ENCODE results near the gene KIF21A.

Gene KIF21A

DNA sequence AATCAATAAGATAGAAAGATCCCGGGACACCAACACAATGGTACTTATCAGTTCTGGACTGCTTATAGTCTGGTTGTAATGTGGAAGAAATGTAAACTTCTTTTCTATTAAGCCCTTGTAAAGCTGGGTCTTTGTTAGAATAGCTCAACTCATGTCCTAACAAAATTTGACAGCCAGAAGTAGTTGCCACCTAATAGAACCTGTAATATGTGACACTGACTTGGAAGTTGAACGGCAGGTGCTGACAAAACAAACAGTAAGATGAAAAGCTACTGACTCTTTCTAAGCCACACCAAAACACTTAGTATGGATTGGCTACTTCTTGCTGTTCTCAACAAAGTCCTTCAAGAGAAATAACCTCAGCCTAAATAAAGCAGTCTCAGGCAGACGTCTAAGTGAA is 56.6 kb downstream of the KIF21A start:
- DNase-seq (ENCODE audit: low read depth): no peak

DNA sequence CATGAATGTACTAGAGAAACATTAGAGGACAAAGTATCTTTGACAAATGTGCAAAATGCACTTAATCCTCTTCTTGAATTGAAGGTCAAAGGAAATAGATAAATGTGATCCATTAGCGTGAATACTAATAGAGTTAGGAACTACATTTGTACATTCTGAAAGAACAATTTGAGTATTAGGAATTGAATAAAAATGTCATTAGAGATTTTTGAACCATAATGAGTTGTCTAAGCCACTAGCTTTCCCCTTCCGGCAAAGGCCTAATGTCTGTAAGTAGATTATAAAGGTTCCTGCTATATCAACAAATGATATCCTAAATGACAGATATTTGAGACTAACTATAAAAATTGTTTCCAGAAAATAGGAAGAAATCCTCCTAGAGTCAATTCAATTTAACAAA is 59.8 kb downstream of the KIF21A start:
- DNase-seq (ENCODE audit: low read depth): no peak

DNA sequence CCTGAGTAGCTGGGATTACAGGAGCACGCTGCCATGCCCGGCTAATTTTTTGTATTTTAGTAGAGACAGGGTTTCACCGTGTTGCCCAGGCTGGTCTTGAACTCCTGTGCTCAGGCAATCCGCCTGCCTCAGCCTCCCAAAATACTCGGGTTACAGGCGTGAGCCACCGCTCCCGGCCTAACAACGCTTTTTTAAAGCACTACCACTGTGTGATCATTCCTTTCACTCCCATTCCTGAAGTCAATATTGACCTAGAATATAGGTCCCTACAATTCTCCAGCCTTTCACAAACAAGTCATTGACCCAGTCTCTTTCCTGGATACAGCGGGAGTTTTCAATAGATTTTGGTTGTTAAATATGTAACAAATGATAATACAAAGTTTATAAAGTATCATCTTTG is 62.8 kb downstream of the KIF21A start:
- no peak for DNase-seq (ENCODE audit: low read depth)

DNA sequence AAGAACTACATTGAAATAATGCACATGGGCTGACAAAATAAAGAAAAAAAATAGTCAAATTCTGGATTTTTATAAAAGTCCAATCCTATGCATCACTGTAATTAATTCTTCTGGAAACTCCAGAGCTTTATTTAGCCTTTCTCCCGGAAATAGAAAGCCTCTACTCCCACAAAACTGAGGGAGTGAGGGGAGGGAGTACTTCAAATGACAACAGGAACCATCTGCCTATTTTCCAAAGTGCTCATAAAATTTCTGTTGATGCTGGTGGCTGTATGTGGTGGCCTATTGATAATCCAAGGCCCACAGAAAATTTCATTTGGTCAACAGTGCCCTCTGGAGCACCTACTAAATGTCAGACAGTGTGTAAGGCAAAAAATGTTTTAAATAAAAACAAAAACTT is 64.6 kb downstream of the KIF21A start:
- DNase-seq (ENCODE audit: low read depth): no peak

DNA sequence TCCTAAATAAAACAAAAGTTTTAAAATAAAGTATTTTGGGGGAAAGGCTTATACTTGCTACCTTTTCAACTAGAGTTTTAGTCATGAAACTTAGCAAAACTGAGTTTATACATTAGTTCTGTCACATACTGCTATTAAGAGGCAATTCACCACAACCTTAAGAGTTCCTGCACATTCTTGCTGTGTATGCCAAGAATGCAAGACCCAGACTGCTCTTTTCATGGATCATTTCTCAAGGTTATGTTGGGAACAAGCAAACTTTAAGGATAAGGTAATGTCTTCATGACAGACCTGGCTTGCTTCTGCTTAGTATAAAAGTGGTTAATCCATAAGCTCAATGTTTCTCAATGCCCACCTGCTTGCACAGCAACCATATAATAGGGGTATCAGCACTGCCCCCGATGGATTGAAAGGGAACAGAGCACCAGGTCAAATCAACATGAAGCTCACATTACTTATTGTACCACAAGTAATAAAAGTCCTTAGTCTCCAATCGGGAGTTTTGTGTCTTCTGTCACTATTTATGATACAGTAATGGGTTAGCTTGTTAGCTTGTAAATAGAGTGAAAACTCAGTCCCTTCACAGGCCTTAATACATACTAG is 67.6 kb downstream of the KIF21A start:
- DNase-seq (ENCODE audit: low read depth): no peak

DNA sequence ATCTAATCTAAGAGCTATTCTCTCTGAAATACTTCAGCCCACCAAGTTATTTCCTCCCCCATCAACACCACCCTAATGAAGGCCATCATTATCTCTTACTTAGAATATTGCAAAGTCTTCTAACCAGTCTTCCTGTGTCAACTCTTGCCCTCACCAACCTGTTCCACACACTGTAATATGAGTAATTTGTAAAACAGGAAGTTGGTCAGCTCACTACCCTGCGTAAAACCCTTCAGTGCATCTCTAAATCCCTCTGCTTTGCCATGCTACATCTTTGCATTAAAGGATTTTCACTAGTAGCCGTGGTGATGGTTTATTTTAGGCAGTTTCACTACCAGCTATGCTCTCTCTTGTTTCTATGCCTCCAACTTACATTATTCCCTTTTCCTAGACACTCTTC is 70.0 kb downstream of the KIF21A start:
- no peak for DNase-seq (ENCODE audit: low read depth)

DNA sequence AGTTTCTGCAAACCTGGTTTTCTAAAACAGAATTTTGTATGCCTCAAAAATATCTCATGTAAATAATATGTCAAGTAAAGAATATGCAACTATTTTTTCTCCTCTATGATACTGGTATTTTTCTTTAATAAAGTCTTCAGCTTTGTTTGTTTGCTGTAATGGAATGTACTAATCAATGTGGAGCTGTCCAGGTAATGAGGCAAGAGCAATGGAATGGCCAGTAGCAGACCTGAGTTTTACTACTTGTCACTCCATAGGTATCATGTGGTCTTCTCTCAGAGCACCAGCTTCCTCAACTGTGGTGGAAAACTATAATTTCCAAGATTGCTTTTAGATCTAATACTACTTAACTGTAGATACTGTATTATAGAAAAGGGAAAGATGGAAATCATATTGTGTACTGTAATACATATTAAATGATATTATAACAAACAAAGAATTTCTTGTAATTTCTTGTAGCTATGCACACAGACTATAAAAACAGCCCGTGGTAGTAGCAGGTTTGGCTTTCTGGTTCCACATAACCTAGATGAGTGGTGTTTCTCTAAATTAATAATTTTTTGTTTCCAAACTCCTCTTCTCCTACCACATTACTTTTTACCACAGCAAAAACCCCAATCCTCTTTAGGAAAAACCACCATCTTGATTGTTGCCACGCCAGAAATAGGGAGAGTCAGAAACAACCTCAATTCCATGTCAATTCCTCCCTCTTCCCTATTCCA is 70.6 kb downstream of the KIF21A start:
- DNase-seq (ENCODE audit: low read depth): no peak

DNA sequence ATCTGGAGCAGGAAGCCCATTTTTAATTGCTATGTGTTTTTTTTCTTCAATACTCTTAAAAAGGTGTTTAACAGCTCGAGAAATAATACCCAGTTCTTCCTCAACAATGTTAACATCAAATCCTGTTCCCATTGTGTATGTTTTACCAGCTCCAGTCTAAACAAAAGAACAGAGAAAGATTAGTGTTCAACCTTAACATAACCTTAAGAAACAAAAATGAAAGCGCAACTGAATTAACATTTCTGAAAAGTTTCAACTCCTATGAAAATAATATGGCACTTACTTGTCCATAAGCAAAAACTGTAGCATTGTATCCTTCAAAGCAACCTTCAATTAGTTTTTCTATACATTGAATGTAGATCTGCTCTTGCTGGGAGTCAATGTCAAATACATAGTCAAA is 73.2 kb downstream of the KIF21A start:
- DNase-seq (ENCODE audit: low read depth): no peak

DNA sequence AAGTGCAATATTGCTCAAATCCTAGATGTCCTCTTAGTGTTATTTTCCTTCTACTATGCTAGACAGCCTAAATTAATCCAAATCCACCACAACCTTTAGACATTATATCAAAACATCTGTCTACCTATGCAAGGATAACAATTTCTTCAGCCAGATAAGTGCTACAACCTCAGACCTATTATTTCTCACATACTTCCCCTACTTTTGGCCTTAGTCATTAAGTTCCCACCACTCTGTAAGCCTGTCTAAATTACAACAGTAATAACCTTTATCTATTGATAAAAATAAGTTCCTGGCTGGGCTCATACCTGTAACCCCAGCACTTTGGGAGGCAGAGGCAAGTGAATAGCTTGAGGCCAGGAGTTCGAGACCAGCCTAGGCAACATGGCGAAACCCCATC is 74.0 kb downstream of the KIF21A start:
- DNase-seq (ENCODE audit: low read depth): no peak

DNA sequence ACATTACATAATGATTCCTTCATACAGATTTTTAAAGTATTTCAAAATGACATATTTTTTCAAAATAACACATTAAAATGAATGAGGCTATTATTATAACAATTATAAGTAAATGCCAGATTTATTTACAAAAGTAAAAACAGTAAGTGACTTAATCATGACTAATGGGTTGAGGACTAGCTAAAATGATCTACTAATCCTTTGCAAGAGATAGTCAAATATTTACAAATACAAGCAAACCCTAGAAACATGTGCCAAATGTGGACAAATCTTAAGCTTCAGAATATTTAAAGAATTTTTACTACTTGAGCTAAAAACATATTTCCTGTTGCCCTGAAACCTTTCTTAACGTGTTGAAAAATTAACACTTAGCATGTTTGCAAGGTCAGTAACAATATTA is 74.8 kb downstream of the KIF21A start:
- DNase-seq (ENCODE audit: low read depth): no peak

DNA sequence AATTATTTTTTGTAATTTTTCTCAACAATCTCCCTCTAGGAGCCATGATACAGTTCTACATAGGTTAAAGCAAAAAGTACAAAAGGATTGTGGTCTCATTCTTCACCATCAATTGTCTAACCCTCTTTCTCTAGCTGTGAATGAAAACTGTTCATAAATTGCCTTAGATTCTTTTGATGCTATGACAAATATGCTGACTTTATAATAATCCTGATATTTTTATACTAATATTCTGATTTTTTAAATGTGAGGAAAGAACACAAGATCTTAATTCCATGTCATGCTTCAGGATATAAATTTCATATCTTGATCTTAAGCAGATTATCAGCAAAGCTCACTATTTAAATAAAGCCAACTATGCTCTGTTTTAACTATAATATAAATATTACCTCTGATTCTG is 75.4 kb downstream of the KIF21A start:
- no peak for DNase-seq (ENCODE audit: low read depth)

DNA sequence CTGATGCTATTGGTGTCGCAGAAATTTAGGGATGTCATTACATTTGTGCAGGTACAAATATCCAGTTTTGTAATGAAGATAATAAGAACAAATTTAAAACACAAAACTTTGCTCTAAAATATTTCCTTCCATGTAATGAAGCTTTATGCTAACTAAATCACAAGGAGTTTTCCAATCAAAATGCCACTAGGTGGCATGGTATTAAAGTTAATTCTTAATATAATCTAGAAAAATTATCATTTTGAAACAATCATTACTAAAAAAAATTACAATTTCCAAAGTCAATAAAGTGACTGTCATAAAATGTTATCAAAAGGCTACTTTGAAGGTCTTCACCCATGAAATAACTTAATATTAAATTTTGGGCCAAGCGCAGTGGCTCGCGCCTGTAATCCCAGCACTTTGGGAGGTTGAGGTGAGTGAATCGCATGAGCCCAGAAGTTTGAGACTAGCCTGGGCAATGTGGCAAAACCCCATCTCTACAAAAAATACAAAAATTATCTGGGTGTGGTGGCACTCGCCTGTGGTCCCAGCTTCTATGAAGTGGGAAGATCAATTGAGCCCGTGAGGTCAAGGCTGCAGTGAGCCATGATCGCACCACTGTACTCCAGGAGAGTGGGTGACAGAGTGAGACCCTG is 77.4 kb downstream of the KIF21A start:
- no peak for DNase-seq (ENCODE audit: low read depth)

DNA sequence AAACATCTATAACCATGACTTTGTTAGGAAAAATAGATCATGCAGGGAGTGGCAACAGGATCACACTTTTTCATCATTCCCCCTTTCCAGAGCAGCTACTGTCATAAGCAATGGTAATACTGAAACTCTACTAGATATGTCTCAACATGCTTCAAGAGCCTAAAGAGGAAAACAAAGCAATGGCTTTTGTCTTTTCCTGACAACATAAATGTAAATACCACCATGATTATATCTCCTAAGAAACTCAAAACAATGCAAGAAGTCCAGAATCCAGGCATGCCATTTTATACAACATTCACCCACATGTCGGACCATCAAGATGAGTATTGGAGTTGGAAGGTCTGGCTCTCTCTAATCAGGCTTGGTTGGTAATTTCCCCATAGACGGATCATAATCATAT is 78.7 kb downstream of the KIF21A start:
- DNase-seq (ENCODE audit: low read depth): no peak

DNA sequence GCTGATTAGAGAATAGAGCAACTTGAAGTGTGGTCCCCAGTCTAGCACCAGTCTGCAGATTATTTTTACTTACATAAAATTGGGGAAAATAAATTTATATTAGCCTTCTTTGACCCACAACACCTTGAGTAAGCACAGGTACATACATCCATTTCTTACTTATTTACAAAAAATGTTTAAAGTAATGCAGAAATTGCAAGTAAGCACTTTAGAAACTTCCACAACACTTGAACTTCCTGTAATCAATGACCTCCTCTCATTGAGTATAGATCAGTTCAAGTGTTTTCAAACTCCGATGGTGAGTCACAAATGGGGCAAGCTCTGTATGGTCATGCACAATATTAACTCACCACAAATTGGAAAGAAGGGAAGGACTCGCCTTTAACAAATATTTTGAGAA is 83.3 kb downstream of the KIF21A start:
- no peak for DNase-seq (ENCODE audit: low read depth)

DNA sequence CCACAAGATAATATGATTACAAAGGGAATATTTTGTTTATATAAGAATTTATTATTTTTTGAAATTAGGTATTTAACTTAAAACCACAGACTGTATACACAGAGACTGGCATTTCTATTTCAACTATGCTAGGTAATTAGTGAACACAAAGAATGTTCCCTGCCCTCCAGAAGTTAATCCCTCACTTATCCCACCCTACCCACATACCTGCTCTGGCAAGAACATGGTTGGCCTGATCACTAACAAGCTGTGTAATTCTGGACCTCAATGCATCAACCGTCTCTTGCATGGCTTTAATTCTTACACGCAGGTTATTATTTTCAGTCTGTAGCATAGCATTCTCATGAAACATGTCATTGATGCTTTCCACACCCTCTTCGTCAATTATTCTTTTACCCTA is 85.9 kb downstream of the KIF21A start:
- no peak for DNase-seq (ENCODE audit: low read depth)

DNA sequence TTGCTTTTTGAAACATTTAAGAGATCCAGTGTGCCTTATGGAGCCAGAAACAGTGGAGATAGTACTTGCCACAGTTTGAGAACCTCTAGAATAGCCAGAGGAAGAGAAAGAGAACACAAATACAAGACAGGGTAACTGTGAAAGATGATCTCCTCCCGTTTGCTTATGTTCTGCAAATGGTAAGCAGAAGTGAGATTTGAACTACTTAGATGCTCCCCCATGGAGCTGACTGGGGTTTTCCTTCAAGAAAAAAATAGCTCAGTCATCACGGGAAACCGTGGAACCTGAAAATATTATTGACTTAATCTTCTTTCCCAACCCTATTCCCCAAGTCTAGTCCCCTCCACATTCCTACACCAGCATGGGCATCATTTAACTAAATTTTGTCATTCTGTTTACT is 87.1 kb downstream of the KIF21A start:
- no peak for DNase-seq (ENCODE audit: low read depth)

DNA sequence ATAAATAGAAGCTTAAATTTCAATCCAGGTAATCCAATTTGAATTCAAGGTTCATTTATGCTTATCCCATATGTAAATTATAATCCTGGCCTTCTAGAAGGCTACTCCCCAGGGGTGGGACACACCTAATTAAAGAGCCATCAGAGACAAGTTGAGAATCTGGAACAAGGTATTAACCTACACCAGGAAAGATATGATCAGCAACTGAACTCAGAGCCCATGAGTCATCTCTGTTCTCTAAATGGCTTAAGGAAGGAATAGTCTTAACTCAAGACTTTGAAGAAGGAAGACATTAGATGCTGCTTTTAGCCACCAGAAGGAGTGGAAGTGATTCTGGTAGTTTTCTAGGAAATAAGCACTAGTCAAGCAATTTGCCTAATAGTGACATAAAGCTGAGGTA is 88.0 kb downstream of the KIF21A start:
- DNase-seq (ENCODE audit: low read depth): no peak

DNA sequence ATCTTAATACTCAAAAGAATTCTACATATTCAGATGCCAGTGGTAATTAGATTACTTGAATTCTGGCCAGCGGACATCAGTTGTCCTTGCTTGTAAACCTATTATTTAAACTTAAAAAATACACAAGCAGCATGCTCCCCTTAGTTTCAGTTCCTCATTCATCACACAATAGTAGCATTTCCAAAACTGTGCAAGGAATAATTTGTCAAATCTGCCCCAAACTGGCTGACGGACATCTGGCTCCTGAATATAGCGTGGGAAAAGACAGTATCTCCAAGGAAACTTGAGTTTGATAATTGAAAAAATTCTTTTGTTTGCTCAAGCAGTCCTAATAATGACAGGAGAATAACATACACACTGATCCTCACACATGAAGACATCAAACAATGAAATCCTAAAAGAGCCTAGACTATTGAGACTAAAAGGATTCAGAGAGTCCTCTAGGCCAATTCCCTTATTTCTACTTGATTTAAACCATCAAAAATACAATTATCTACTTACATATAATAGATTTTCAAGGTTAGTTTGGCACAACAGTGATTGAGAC is 90.4 kb downstream of the KIF21A start:
- no peak for DNase-seq (ENCODE audit: low read depth)

DNA sequence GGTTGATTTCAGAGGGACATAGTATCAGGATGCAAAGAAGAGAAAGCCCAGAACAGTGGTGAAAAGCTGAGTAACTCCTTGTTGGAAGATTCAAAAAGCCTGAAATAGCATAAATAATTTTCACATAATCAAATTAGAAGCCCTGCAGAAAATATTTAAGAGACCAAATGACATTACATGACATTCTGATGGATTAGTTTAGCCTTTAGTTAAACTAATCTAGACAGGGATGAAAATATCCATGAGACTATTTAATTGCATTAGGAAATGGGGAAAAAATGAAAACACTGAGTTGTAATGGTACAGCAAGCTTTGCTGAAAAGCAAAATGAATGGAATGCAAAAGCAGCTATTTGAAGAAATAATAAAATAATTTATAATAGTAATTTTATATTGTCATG is 91.8 kb downstream of the KIF21A start:
- DNase-seq (ENCODE audit: low read depth): no peak

DNA sequence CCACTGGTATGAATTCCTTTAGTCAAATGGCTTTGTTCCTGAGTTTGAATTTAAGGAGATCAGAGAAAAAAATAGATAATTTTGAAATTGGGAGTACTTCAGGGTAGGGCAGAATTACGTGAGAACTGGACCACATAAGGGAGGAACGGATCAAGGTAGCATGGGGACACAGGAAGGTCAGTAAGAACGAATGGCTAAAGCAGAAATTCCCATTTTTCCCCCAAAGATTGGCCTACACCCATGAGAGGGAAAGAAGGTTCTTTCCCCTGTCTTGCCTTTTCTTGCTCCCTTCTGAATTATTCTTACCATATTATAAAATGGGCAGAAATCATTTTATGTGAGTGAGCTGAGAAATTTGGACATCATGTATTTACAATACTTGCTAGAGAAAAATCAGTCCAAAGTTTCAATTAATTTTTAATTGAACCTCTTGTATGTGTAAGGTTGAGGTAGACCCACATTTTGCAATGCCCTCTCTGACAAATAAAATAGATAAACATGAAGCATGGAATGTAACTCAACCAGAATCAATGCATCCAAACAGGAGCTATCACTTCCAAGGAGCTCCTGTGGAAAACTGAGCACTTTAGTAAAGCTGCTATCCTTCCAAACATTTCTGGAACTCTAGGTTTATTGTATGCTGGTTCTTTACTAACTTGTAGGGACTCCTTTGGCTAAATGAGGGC is 93.8 kb downstream of the KIF21A start:
- no peak for DNase-seq (ENCODE audit: low read depth)

DNA sequence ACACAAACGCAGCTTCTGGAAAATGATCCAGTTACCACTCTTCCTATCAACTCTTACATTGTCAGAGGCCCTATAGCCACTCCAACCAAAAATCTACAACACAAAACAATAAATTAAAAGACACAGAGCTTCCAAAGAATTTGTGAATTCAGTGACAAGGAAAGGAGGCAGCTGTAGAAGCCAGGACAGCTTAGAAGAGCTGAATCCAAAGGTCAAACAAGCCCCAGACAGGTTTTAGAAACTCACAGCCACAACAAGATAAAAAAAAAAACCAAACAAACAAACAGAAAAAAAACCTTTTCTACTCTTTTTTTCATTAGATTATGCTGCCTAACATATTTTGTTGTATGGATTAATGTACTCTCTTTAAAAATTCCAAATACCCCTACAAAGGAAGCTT is 94.4 kb downstream of the KIF21A start:
- no peak for DNase-seq (ENCODE audit: low read depth)

DNA sequence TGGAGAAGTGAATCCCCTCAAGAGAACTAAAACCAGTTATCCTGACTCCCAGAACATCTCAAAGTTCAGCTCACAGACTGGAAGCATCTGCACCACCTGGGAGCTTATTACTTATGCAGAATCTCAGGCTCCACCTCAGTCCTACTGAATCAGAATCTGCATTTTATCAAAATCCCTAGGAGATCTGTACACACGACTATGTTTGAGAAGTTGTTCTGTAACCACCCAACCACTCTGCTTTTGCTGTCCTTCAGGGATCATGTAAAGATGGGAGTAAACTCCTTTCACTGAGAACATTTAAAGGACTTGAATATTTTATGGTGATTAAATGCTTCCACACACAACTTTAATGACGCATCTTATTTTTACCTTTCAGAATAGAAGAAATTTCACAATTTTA is 98.0 kb downstream of the KIF21A start:
- no peak for DNase-seq (ENCODE audit: low read depth)

DNA sequence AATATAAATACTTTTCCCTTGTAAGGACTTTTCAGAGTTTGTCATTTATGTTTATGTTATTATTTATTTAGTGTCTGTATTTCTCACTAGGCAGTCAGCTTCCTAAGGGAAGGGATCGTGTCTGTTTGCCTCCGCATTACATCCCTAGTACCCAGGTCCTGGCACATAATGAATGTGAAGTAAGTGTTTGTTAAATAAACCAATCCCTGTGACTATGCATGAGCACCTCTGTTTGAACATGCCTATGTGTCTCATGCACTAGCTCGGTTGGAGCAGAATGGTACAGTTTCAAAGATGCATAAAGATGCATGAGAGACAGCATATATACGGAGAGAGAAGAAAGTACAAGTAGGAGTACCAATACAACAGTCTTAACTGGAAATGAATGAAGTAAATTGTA is 99.3 kb downstream of the KIF21A start:
- no peak for DNase-seq (ENCODE audit: low read depth)
